Panc1 (cell line): ENCODE measurements around the gene EIF3F. TPM values are rescaled to one million over a fixed set of nuclear protein-coding genes. Genes with fewer than 3 reads are reported as not detected.

Experiments
- ATAC-seq: fragments of 200-7000 bp; cut with Tn5 transposase; 2 replicates; pipeline ENCODE4 v1.9.1; 2020; ENCODE audit warnings: mild to moderate bottlenecking, moderate library complexity
- BruUV-seq: library from RNA; stranded (reverse); fragments of 400-500 nt; replicated peaks from 2 replicates; lab custom pipeline; 2021; lab: Mats Ljungman, UMichigan
- CTCF ChIA-PET: fragments of 300-600 bp; sonication (Branson Sonifier 250); formaldehyde crosslinking; loops from one replicate; lab custom pipeline; 2022; ENCODE audit warnings: antibody characterized with exemption; lab: Charles Lee
- POLR2A ChIA-PET: fragments of 300-600 bp; sonication (Branson Sonifier 250); formaldehyde crosslinking; loops from one replicate; lab custom pipeline; 2022; ENCODE audit warnings: antibody characterized with exemption; lab: Charles Lee
- DNase-seq: peaks from one replicate; pipeline ENCODE4 v3.0.0-alpha.2; 2010; ENCODE audit warnings: low read depth, low spot score
- H3K27ac ChIP-seq: 2 replicates; pipeline ENCODE4 v1.5.1; 2011; ENCODE audit warnings: mild to moderate bottlenecking, low read length, inconsistent platforms
- H3K27me3 ChIP-seq: fragments of 200-500 bp; sonication (Bioruptor generic); 2 replicates; pipeline ENCODE4 v1.6.0; 2014; ENCODE audit warnings: low read length, inconsistent platforms; ENCODE audit not compliant: control insufficient read depth, insufficient read depth
- H3K36me3 ChIP-seq: fragments of 200-500 bp; sonication (Bioruptor generic); 2 replicates; pipeline ENCODE4 v1.5.1; 2014; ENCODE audit warnings: inconsistent platforms, mild to moderate bottlenecking, low read length, moderate library complexity; ENCODE audit not compliant: control insufficient read depth, insufficient read depth
- H3K4me1 ChIP-seq: 2 replicates; pipeline ENCODE4 v1.5.1; 2011; ENCODE audit warnings: inconsistent platforms, mild to moderate bottlenecking, low read length, moderate library complexity; ENCODE audit not compliant: control insufficient read depth, insufficient read depth
- H3K4me3 ChIP-seq, 2 experiments: 2 replicates each; pipeline ENCODE4 v1.5.1; 2011 to 2012; ENCODE audit warnings: low read depth in 2 of 2, low read length in 2 of 2, mild to moderate bottlenecking in 2 of 2, inconsistent platforms in 1 of 2, moderate library complexity in 1 of 2
- H3K9me3 ChIP-seq: fragments of 200-500 bp; sonication (Bioruptor generic); 2 replicates; pipeline ENCODE4 v1.5.1; 2014; ENCODE audit warnings: low read depth, mild to moderate bottlenecking, inconsistent platforms, low read length, moderate library complexity; ENCODE audit not compliant: control insufficient read depth, insufficient read depth
- POLR2AphosphoS5 ChIP-seq: IDR thresholded peaks from 2 replicates; pipeline ENCODE4 v1.6.1; 2012; ENCODE audit warnings: mild to moderate bottlenecking, low read depth, low read length, moderate library complexity
- REST ChIP-seq, 2 experiments: IDR thresholded peaks; 2 replicates each; pipeline ENCODE4 v1.6.1; 2011 to 2012; ENCODE audit warnings: low read depth in 2 of 2, control low read depth in 1 of 2, low read length in 1 of 2, mild to moderate bottlenecking in 1 of 2, moderate library complexity in 1 of 2; ENCODE audit not compliant: insufficient read depth in 1 of 2
- SIN3A ChIP-seq: IDR thresholded peaks from 2 replicates; pipeline ENCODE4 v1.6.1; 2012; ENCODE audit warnings: low read depth, mild to moderate bottlenecking, low read length, moderate library complexity, borderline replicate concordance; ENCODE audit not compliant: insufficient read depth
- TCF7L2 ChIP-seq: IDR thresholded peaks from 2 replicates; pipeline ENCODE4 v1.6.1; 2011; ENCODE audit warnings: mild to moderate bottlenecking, low read depth, low read length, inconsistent platforms
- in situ Hi-C: cut with HindIII; loops from 2 replicates; pipeline ENCODE4 v1.10.0; 2016; ENCODE audit warnings: low sequenced_read_pairs, low pct_unique_long_range_greater_than_20kb
- intact Hi-C: fragments of 100-400 bp; cut with micrococcal nuclease; formaldehyde crosslinking; loops from one replicate; pipeline ENCODE4 v1.10.0; 2022; ENCODE audit not compliant: unreplicated experiment
- total RNA-seq: library from RNA; stranded (reverse); gene quantifications from one replicate; pipeline ENCODE4 v1.2.1, GENCODE V29; 2021; ENCODE audit not compliant: unreplicated experiment
- TF ChIP-seq, protein P1 (sequence below): fragments of 450-650 bp; IDR thresholded peaks from 2 replicates; pipeline ENCODE4 v1.5.1; 2017; ENCODE audit warnings: mild to moderate bottlenecking

The EIF3F gene
- total RNA-seq, 1 experiment from 2014 or later = 387 TPM

GRCh38 chr11:7973011-7973410 lies 14.1 kb upstream of the EIF3F start:
- POLR2A ChIA-PET = no interaction called here
- CTCF ChIA-PET = no interaction called here
- no peak for TF ChIP-seq POLR2AphosphoS5
- no peak for TF ChIP-seq REST (IDR thresholded peaks at IDR 0.05; ENCODE audit: insufficient read depth in 1 of 2, low read depth in 2 of 2, low read length in 1 of 2)
- TF ChIP-seq, protein P1, sequence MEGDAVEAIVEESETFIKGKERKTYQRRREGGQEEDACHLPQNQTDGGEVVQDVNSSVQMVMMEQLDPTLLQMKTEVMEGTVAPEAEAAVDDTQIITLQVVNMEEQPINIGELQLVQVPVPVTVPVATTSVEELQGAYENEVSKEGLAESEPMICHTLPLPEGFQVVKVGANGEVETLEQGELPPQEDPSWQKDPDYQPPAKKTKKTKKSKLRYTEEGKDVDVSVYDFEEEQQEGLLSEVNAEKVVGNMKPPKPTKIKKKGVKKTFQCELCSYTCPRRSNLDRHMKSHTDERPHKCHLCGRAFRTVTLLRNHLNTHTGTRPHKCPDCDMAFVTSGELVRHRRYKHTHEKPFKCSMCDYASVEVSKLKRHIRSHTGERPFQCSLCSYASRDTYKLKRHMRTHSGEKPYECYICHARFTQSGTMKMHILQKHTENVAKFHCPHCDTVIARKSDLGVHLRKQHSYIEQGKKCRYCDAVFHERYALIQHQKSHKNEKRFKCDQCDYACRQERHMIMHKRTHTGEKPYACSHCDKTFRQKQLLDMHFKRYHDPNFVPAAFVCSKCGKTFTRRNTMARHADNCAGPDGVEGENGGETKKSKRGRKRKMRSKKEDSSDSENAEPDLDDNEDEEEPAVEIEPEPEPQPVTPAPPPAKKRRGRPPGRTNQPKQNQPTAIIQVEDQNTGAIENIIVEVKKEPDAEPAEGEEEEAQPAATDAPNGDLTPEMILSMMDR = no peak
- no peak for TF ChIP-seq TCF7L2
- TF ChIP-seq SIN3A = no peak
- no TSS peak for BruUV-seq
- no peak for ATAC-seq
- in situ Hi-C loops (no loop called here), intact Hi-C loops (no loop called here)
- H3K4me3 ChIP-seq = no peak overlapping the region
- no peak overlapping the region for H3K27ac ChIP-seq
- DNase-seq = no peak
- no peaks in the 10 kb centered on the region for H3K36me3 ChIP-seq
- H3K4me1 ChIP-seq = peaks cover 8% of the 10 kb centered on the region; the same call in 1 of the 2 replicates
- H3K27me3 ChIP-seq = no peaks in the 10 kb centered on the region
- H3K9me3 ChIP-seq = no peaks in the 10 kb centered on the region

- H3K27me3 ChIP-seq = no peaks in the 10 kb centered on the region
- no peak overlapping the region for H3K4me3 ChIP-seq
- no TSS peak for BruUV-seq
- peak overlapping the region; percentile 8; the same call in 1 of the 2 replicates for H3K27ac ChIP-seq
- no peaks in the 10 kb centered on the region for H3K36me3 ChIP-seq
- DNase-seq (no peak), ATAC-seq (no peak)
- H3K9me3 ChIP-seq = no peaks in the 10 kb centered on the region
- ChIA-PET POLR2A (interaction anchor here (0.6 kb wide), 1 partner anchor 10 kb away, joined by 3 read pairs; no protein-coding TSS in a partner anchor), CTCF (interaction anchor here (2.0 kb wide), 1 partner anchor 12 kb away, joined by 10 read pairs; the partner anchor contains the start of gene EIF3F)
- intact Hi-C loops (no loop called here), in situ Hi-C loops (loop anchor here (5.0 kb wide), 1 partner anchor 82 kb away; no protein-coding TSS in a partner anchor)
- H3K4me1 ChIP-seq = peaks cover 9% of the 10 kb centered on the region; the same call in 1 of the 2 replicates
- no peak for TF ChIP-seq TCF7L2
- no peak for TF ChIP-seq REST (IDR thresholded peaks at IDR 0.05; ENCODE audit: insufficient read depth in 1 of 2, low read depth in 2 of 2, low read length in 1 of 2)
- TF ChIP-seq SIN3A = no peak
- TF ChIP-seq POLR2AphosphoS5 = no peak
- TF ChIP-seq, protein P1 = no peak
These were observed 12.5 kb upstream of the EIF3F start for GRCh38 chr11:7974668-7975067.
